ENCODE data around the gene INPP5A.

INPP5A gene

GRCh38 chr10:132509506-132510173 is 27.9 kb upstream of the INPP5A start:
- no peak for TF ChIP-seq ZNF274 (IDR thresholded peaks at IDR 0.05; ENCODE audit: low read depth, low read length)
- H3K4me3 ChIP-seq (ENCODE audit: low read length) = no peak overlapping the region

- TF ChIP-seq ZNF274 (IDR thresholded peaks at IDR 0.05; ENCODE audit: low read depth, low read length) = no peak
Observed at GRCh38 chr10:132510174-132510611, 27.4 kb upstream of the INPP5A start.

GRCh38 chr10:132511121-132512051 is 26.2 kb upstream of the INPP5A start:
- no peak overlapping the region for H3K4me3 ChIP-seq (ENCODE audit: low read length)
- no peak for TF ChIP-seq ZNF274 (IDR thresholded peaks at IDR 0.05; ENCODE audit: low read depth, low read length)

More at GRCh38 chr10:132510174-132510611, 27.4 kb upstream of the INPP5A start:
- H3K4me3 ChIP-seq (ENCODE audit: low read length) = no peak overlapping the region

- TF ChIP-seq ZNF274 (IDR thresholded peaks at IDR 0.05; ENCODE audit: low read depth, low read length) = no peak
- H3K4me3 ChIP-seq (ENCODE audit: low read length) = no peak overlapping the region
Observed at GRCh38 chr10:132512052-132512442, 25.5 kb upstream of the INPP5A start.

- TF ChIP-seq ZNF274 (IDR thresholded peaks at IDR 0.05; ENCODE audit: low read depth, low read length) = no peak
- H3K4me3 ChIP-seq (ENCODE audit: low read length) = no peak overlapping the region
Observed at GRCh38 chr10:132512693-132513345, 24.8 kb upstream of the INPP5A start.

GRCh38 chr10:132514821-132515520 is 22.6 kb upstream of the INPP5A start:
- no peak overlapping the region; the same call in 1 of the 2 replicates for H3K4me3 ChIP-seq (ENCODE audit: low read length)
- no peak for TF ChIP-seq ZNF274 (IDR thresholded peaks at IDR 0.05; ENCODE audit: low read depth, low read length)

- H3K4me3 ChIP-seq (ENCODE audit: low read length) = no peak overlapping the region
- no peak for TF ChIP-seq ZNF274 (IDR thresholded peaks at IDR 0.05; ENCODE audit: low read depth, low read length)
Observed at GRCh38 chr10:132515811-132516726, 21.5 kb upstream of the INPP5A start.

GRCh38 chr10:132516771-132517725 is 20.5 kb upstream of the INPP5A start:
- TF ChIP-seq ZNF274 (IDR thresholded peaks at IDR 0.05; ENCODE audit: low read depth, low read length) = no peak
- H3K4me3 ChIP-seq (ENCODE audit: low read length) = no peak overlapping the region

- no peak for TF ChIP-seq ZNF274 (IDR thresholded peaks at IDR 0.05; ENCODE audit: low read depth, low read length)
- H3K4me3 ChIP-seq (ENCODE audit: low read length) = no peak overlapping the region
Observed at GRCh38 chr10:132517951-132518521, 19.6 kb upstream of the INPP5A start.

GRCh38 chr10:132518572-132519381 is 18.8 kb upstream of the INPP5A start:
- no peak overlapping the region for H3K4me3 ChIP-seq (ENCODE audit: low read length)
- no peak for TF ChIP-seq ZNF274 (IDR thresholded peaks at IDR 0.05; ENCODE audit: low read depth, low read length)
